ENCODE measurements around the gene NABP1.

NABP1 gene

GRCh38 chr2:191724015-191724414 lies 46.1 kb downstream of the NABP1 start:
- TF ChIP-seq, protein P1, sequence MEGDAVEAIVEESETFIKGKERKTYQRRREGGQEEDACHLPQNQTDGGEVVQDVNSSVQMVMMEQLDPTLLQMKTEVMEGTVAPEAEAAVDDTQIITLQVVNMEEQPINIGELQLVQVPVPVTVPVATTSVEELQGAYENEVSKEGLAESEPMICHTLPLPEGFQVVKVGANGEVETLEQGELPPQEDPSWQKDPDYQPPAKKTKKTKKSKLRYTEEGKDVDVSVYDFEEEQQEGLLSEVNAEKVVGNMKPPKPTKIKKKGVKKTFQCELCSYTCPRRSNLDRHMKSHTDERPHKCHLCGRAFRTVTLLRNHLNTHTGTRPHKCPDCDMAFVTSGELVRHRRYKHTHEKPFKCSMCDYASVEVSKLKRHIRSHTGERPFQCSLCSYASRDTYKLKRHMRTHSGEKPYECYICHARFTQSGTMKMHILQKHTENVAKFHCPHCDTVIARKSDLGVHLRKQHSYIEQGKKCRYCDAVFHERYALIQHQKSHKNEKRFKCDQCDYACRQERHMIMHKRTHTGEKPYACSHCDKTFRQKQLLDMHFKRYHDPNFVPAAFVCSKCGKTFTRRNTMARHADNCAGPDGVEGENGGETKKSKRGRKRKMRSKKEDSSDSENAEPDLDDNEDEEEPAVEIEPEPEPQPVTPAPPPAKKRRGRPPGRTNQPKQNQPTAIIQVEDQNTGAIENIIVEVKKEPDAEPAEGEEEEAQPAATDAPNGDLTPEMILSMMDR (IDR thresholded peaks at IDR 0.05; ENCODE audit: insufficient read depth, low read length): no peak
- TF ChIP-seq SPI1 (IDR thresholded peaks at IDR 0.05; ENCODE audit: borderline replicate concordance, low read depth) (no peak), GABPA (IDR thresholded peaks at IDR 0.05; ENCODE audit: low read depth) (no peak), POLR2AphosphoS5 (IDR thresholded peaks at IDR 0.05; ENCODE audit: low read depth) (no peak)
- TF ChIP-seq, protein P2, sequence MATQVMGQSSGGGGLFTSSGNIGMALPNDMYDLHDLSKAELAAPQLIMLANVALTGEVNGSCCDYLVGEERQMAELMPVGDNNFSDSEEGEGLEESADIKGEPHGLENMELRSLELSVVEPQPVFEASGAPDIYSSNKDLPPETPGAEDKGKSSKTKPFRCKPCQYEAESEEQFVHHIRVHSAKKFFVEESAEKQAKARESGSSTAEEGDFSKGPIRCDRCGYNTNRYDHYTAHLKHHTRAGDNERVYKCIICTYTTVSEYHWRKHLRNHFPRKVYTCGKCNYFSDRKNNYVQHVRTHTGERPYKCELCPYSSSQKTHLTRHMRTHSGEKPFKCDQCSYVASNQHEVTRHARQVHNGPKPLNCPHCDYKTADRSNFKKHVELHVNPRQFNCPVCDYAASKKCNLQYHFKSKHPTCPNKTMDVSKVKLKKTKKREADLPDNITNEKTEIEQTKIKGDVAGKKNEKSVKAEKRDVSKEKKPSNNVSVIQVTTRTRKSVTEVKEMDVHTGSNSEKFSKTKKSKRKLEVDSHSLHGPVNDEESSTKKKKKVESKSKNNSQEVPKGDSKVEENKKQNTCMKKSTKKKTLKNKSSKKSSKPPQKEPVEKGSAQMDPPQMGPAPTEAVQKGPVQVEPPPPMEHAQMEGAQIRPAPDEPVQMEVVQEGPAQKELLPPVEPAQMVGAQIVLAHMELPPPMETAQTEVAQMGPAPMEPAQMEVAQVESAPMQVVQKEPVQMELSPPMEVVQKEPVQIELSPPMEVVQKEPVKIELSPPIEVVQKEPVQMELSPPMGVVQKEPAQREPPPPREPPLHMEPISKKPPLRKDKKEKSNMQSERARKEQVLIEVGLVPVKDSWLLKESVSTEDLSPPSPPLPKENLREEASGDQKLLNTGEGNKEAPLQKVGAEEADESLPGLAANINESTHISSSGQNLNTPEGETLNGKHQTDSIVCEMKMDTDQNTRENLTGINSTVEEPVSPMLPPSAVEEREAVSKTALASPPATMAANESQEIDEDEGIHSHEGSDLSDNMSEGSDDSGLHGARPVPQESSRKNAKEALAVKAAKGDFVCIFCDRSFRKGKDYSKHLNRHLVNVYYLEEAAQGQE (IDR thresholded peaks at IDR 0.05; ENCODE audit: insufficient replicate concordance, low read depth): no peak
- DNase-seq (ENCODE audit: low read depth in 1 of 2, low spot score in 1 of 2): no peak
- H3K27me3 ChIP-seq (ENCODE audit: insufficient read depth, poor library complexity, severe bottlenecking): no peaks in the 10 kb centered on the region
- no peak overlapping the region for H3K4me3 ChIP-seq (replicated peaks; ENCODE audit: insufficient read depth, low read length)
- no peak overlapping the region for H3K27ac ChIP-seq (replicated peaks)

GRCh38 chr2:191728750-191729624 lies 51.1 kb downstream of the NABP1 start:
- TF ChIP-seq GABPA (IDR thresholded peaks at IDR 0.05; ENCODE audit: low read depth) (no peak), POLR2AphosphoS5 (IDR thresholded peaks at IDR 0.05; ENCODE audit: low read depth) (no peak), SPI1 (IDR thresholded peaks at IDR 0.05; ENCODE audit: borderline replicate concordance, low read depth) (no peak)
- TF ChIP-seq, protein P1 (IDR thresholded peaks at IDR 0.05; ENCODE audit: insufficient read depth, low read length): no peak
- TF ChIP-seq, protein P2 (IDR thresholded peaks at IDR 0.05; ENCODE audit: insufficient replicate concordance, low read depth): no peak
- H3K4me3 ChIP-seq (replicated peaks; ENCODE audit: insufficient read depth, low read length): no peak overlapping the region
- H3K27me3 ChIP-seq (ENCODE audit: insufficient read depth, poor library complexity, severe bottlenecking): peaks cover 4% of the 10 kb centered on the region
- peak in 1 of 2 experiments; percentile 5 for DNase-seq (ENCODE audit: low read depth in 1 of 2, low spot score in 1 of 2)
- no peak overlapping the region for H3K27ac ChIP-seq (replicated peaks)

DNA sequence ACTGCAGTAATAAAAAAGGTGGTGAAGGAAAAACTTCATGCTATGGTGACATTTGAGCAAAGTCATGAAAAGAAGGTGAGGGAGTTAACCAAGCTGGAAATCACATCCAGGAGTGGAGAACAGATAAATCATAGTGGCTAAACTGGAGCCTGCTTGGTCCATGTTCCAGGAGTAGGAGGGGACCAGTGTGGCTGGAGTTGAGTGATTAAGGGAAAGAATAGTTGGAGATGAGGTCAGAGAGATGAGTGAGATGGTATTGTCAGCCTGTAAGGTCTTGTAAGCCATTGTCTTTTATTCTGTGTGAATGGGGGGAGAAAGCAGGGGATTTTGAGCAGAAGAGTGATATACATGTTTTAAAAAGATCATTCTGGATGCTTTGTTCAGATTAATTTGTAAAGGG lies 52.3 kb downstream of the NABP1 start:
- TF ChIP-seq, protein P1 (IDR thresholded peaks at IDR 0.05; ENCODE audit: insufficient read depth, low read length): no peak
- TF ChIP-seq, protein P2 (IDR thresholded peaks at IDR 0.05; ENCODE audit: insufficient replicate concordance, low read depth): no peak
- TF ChIP-seq SPI1 (IDR thresholded peaks at IDR 0.05; ENCODE audit: borderline replicate concordance, low read depth) (no peak), POLR2AphosphoS5 (IDR thresholded peaks at IDR 0.05; ENCODE audit: low read depth) (no peak), GABPA (IDR thresholded peaks at IDR 0.05; ENCODE audit: low read depth) (no peak)
- Histone ChIP-seq H3K4me3 (replicated peaks; ENCODE audit: insufficient read depth, low read length) (no peak overlapping the region), H3K27me3 (ENCODE audit: insufficient read depth, poor library complexity, severe bottlenecking) (peaks cover 4% of the 10 kb centered on the region), H3K27ac (replicated peaks) (no peak overlapping the region)
- DNase-seq (ENCODE audit: low read depth in 1 of 2, low spot score in 1 of 2): no peak
